ENCODE results near the gene TMEM217. TPM values are rescaled to one million over a fixed set of nuclear protein-coding genes. Genes with fewer than 3 reads are reported as not detected.
"Not testable (repeated sequence)": the region's sequence is repeated elsewhere in the genome, so short reads cannot be mapped to it uniquely, and the experiment has no call there.

Gene TMEM217
- total RNA-seq = 1 to 10 TPM in 2 of 5 experiments, under 1 TPM in 1, not detected in 2; 0.78 to 2.8 (median 1.6) TPM
- under 1 TPM; 0.28 to 0.34 TPM for polyA plus RNA-seq
- not detected for total RNA-seq

DNA sequence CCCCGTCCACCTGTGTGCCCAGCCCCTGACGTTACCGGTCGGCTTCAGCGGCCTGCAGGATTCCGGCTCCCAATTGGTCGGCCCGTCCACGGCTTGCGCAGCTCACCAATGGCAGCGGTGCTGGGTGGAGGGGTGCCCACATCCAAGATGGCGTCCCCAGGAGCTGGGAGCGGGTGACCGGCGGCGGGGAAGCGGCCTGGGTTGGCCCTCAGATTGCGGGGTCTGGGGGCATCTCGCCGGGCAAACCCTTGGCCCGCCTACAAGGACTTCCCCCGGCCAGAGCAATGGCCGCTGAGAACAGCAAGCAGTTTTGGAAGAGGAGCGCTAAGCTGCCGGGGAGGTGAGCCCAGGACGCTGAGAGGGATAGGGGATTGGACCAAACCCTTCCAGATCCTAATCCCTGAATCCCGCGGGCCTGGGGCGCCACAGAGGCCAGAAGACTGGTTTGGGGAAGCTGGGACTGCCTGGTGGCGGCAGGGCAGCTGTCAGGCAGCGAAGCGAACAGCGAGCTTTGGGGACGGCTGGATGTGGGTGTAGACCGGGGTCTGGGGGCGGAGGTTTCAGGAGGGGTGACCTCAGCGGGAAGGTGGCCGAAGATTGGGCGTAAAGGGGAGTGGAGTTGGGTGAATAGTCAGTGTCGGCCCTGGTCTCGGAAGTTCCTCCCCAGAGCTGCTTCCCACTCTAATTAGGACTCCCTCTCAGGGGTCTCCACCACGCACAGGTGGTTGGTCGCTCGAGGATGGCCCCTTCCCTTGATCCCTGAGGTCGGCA, at the start of gene TMEM217, which contains the start of gene TBC1D22B:
TMEM217 (minus strand) TSS at position 511 of the 771 bp plus-strand sequence. CDS start 39,114 bp downstream, outside the sequence.
TBC1D22B (plus strand) TSS at position 139 of the 771 bp plus-strand sequence; CDS start at position 285, 146 bp downstream.
- Histone ChIP-seq H3K4me1 (ENCODE audit: control insufficient read depth in 2 of 2, insufficient read depth in 2 of 2, low read length in 2 of 2) (peaks cover 18 to 21% of the 10 kb centered on the region in 2 donors), H3K27ac (ENCODE audit: low read depth, low read length) (peak within 1 kb of the TSS; percentile 87), H3K27me3 (ENCODE audit: control insufficient read depth in 2 of 2, insufficient read depth in 2 of 2, low read length in 2 of 2) (no peaks in the 10 kb centered on the region), H3K9me3 (ENCODE audit: control insufficient read depth in 2 of 3, low read length in 3 of 3) (no peaks in the 10 kb centered on the region), H3K4me3 (ENCODE audit: low read length) (peak within 1 kb of the TSS; percentile 92), H3K36me3 (ENCODE audit: control insufficient read depth in 2 of 3, insufficient read depth in 3 of 3, low read length in 3 of 3) (peaks cover 0 to 4% (median 0%) of the 10 kb centered on the region in 3 experiments)
- Mint-ChIP-seq H3K9me3 (peaks cover 0 to 2% (median 0%) of the 10 kb centered on the region in 11 donors), H3K4me1 (peaks cover 30 to 58% (median 45%) of the 10 kb centered on the region in 7 donors), H3K4me3 (peak within 1 kb of the TSS; percentile 80 to 99 (median 90)), H3K27me3 (no peaks in the 10 kb centered on the region), H3K36me3 (peaks cover 0 to 11% (median 0%) of the 10 kb centered on the region in 5 donors), H3K27ac (peak within 1 kb of the TSS; percentile 71 to 95 (median 88))
- ATAC-seq = peak; percentile 100
- intact Hi-C loops (cut with micrococcal nuclease) = loop anchor here (1.0 to 5.0 kb wide), 8 partner anchors 15 to 373 kb away; partner anchors contain the start of genes C6orf89 (in 1 of the 2), CMTR1 (in 1 of the 2), MTCH1 (in 1 of the 2) and RNF8 (in 1 of the 2)
- DNase-seq = peak; percentile 85 to 94 (median 93)
- POLR2A ChIA-PET = interaction anchor here (0.5 to 1.9 kb wide), 6 partner anchors 10 to 632 kb away, joined by 3 to 8 read pairs (median 4); partner anchors contain the start of gene MTCH1
- CTCF ChIA-PET = no interaction called here

DNA sequence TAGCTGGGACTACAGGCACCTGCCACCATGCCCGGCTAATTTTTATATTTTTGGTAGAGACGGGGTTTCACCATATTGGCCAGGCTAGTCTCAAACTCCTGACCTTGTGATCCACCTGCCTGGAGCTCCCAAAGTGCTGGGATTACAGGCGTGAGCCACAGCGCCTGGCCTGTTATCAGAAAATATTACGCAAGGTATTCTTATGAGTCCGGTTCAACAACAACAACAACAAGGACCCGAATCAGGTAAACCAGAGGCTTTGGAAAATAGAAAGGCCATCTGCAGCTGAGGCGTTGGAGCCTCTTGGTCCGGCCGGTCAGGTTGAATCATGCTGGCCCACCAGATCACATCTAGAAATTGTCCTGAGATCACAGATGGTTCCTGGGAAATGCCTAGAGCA, 49.5 kb upstream of the TMEM217 start:
- H3K9me3 ChIP-seq (ENCODE audit: control insufficient read depth in 2 of 3, low read length in 3 of 3); ATAC-seq; POLR2A ChIA-PET; H3K4me3 ChIP-seq (ENCODE audit: low read length); H3K27ac Mint-ChIP-seq; H3K27me3 Mint-ChIP-seq; H3K9me3 Mint-ChIP-seq; H3K4me3 Mint-ChIP-seq; DNase-seq; CTCF ChIA-PET; H3K27ac ChIP-seq (ENCODE audit: low read depth, low read length); intact Hi-C loops (cut with micrococcal nuclease); H3K27me3 ChIP-seq (ENCODE audit: control insufficient read depth in 2 of 2, insufficient read depth in 2 of 2, low read length in 2 of 2); H3K4me1 ChIP-seq (ENCODE audit: control insufficient read depth in 2 of 2, insufficient read depth in 2 of 2, low read length in 2 of 2): not testable (repeated sequence)
- Mint-ChIP-seq H3K36me3 (peaks cover 6 to 35% (median 17%) of the 10 kb centered on the region in 5 donors), H3K4me1 (peaks cover 0 to 42% (median 0%) of the 10 kb centered on the region in 7 donors)
- peaks cover 2 to 42% (median 8%) of the 10 kb centered on the region in 3 experiments for H3K36me3 ChIP-seq (ENCODE audit: control insufficient read depth in 2 of 3, insufficient read depth in 3 of 3, low read length in 3 of 3)

DNA sequence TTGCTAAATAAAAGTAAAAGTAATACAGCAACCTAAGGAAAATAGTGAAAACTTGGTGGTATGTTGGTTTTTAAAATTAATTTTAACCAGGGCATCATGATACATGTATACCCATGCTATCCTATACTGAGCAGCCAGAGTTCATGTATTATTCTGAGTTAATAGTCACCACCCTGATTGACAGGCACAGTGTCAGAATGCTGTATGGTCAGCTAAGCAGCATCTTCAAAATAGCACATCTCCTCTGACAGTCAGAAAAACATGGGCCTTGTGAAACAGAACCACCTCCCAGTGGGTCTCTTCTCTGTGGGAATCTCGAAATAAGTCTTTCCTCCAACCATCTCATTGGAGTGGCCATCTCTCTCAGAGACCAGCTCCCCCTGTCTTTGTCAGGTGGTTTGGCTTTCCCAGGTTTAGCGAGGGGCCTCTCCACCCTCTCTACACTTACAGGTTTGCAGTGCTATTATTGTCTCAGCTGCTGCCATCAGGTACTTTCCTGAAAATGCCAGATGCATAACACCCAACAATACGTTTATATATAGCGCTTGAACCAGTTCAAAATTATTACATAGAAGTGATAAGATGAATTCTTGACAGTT, 48.8 kb upstream of the TMEM217 start:
- Mint-ChIP-seq H3K9me3 (no peaks in the 10 kb centered on the region), H3K4me1 (peaks cover 0 to 43% (median 0%) of the 10 kb centered on the region in 7 donors), H3K27me3 (no peaks in the 10 kb centered on the region), H3K4me3 (no peak overlapping the region), H3K27ac (no peak overlapping the region), H3K36me3 (peaks cover 6 to 39% (median 17%) of the 10 kb centered on the region in 5 donors)
- H3K9me3 ChIP-seq (ENCODE audit: control insufficient read depth in 2 of 3, low read length in 3 of 3) = no peaks in the 10 kb centered on the region
- no peaks in the 10 kb centered on the region for H3K4me1 ChIP-seq (ENCODE audit: control insufficient read depth in 2 of 2, insufficient read depth in 2 of 2, low read length in 2 of 2)
- no peak overlapping the region for H3K4me3 ChIP-seq (ENCODE audit: low read length)
- no peaks in the 10 kb centered on the region for H3K27me3 ChIP-seq (ENCODE audit: control insufficient read depth in 2 of 2, insufficient read depth in 2 of 2, low read length in 2 of 2)
- H3K36me3 ChIP-seq (ENCODE audit: control insufficient read depth in 2 of 3, insufficient read depth in 3 of 3, low read length in 3 of 3) = peaks cover 3 to 47% (median 11%) of the 10 kb centered on the region in 3 experiments
- ChIA-PET POLR2A (no interaction called here), CTCF (no interaction called here)
- DNase-seq = no peak
- ATAC-seq = no peak
- H3K27ac ChIP-seq (ENCODE audit: low read depth, low read length) = no peak overlapping the region
- intact Hi-C loops (cut with micrococcal nuclease) = no loop called here

DNA sequence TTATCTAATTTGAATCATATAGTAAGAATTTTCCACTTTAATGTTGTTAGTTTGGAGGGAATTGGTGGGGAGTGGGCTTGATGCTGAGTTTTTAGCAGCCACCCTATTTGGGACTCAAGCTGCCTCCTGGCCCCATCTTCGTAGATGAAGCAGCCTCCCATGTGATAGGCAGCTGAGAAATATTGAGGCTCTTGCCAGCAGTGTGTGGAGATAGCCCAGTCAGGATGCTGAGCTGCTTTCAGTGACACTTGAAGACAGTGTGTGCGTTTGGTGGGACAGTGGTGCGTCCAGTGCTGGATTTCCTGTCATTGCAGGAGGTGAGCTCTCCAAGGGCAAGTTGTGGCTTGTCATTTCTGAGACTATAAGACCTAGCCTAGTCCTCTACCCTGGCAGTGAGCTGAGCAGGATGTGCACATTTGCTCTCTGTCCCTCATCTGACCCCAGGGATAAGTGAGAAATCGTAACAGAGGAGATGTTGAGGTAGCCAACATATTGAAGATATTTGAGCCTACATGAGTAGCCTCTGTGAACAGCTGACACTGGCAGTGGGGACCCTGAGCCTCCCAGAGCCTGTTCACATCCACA, 48.0 kb upstream of the TMEM217 start:
- Mint-ChIP-seq H3K4me1 (peaks cover 0 to 39% (median 0%) of the 10 kb centered on the region in 7 donors), H3K9me3 (no peaks in the 10 kb centered on the region), H3K4me3 (no peak overlapping the region), H3K27me3 (no peaks in the 10 kb centered on the region), H3K27ac (peak overlapping the region in 1 of 9 donors; percentile 25), H3K36me3 (peaks cover 6 to 46% (median 17%) of the 10 kb centered on the region in 5 donors)
- Histone ChIP-seq H3K27ac (ENCODE audit: low read depth, low read length) (no peak overlapping the region), H3K36me3 (ENCODE audit: control insufficient read depth in 2 of 3, insufficient read depth in 3 of 3, low read length in 3 of 3) (peaks cover 3 to 47% (median 11%) of the 10 kb centered on the region in 3 experiments), H3K27me3 (ENCODE audit: control insufficient read depth in 2 of 2, insufficient read depth in 2 of 2, low read length in 2 of 2) (no peaks in the 10 kb centered on the region), H3K9me3 (ENCODE audit: control insufficient read depth in 2 of 3, low read length in 3 of 3) (no peaks in the 10 kb centered on the region), H3K4me1 (ENCODE audit: control insufficient read depth in 2 of 2, insufficient read depth in 2 of 2, low read length in 2 of 2) (no peaks in the 10 kb centered on the region), H3K4me3 (ENCODE audit: low read length) (no peak overlapping the region)
- DNase-seq (no peak), ATAC-seq (no peak)
- intact Hi-C loops (cut with micrococcal nuclease) = no loop called here
- ChIA-PET CTCF (no interaction called here), POLR2A (no interaction called here)

DNA sequence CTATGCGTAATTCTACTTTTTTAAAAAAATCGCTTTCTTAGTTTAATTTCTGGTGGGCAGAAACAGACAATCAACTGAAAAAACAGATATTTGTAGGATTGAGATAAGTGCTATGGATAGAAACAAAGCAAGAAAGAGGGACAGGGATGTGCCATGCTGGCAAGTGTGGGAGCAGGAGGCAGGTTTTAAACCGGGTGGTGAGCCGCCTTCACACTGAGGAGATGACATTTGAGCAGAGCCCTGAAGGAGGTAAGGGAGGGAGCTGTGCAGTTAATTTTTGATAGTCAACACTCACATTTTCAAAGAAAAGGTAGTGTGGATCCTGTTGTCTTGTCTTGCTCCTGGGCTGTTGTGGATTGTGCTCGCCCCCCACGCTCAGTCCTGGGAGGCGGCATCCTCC, 46.8 kb upstream of the TMEM217 start:
- Mint-ChIP-seq H3K4me3 (no peak overlapping the region), H3K36me3 (peaks cover 6 to 54% (median 21%) of the 10 kb centered on the region in 5 donors), H3K27me3 (no peaks in the 10 kb centered on the region), H3K27ac (no peak overlapping the region), H3K9me3 (no peaks in the 10 kb centered on the region), H3K4me1 (peaks cover 0 to 37% (median 0%) of the 10 kb centered on the region in 7 donors)
- ChIA-PET CTCF (no interaction called here), POLR2A (no interaction called here)
- intact Hi-C loops (cut with micrococcal nuclease) = no loop called here
- DNase-seq (no peak), ATAC-seq (no peak)
- Histone ChIP-seq H3K4me1 (ENCODE audit: control insufficient read depth in 2 of 2, insufficient read depth in 2 of 2, low read length in 2 of 2) (no peaks in the 10 kb centered on the region), H3K4me3 (ENCODE audit: low read length) (no peak overlapping the region), H3K27me3 (ENCODE audit: control insufficient read depth in 2 of 2, insufficient read depth in 2 of 2, low read length in 2 of 2) (no peaks in the 10 kb centered on the region), H3K27ac (ENCODE audit: low read depth, low read length) (no peak overlapping the region), H3K36me3 (ENCODE audit: control insufficient read depth in 2 of 3, insufficient read depth in 3 of 3, low read length in 3 of 3) (peaks cover 3 to 47% (median 11%) of the 10 kb centered on the region in 3 experiments), H3K9me3 (ENCODE audit: control insufficient read depth in 2 of 3, low read length in 3 of 3) (no peaks in the 10 kb centered on the region)

DNA sequence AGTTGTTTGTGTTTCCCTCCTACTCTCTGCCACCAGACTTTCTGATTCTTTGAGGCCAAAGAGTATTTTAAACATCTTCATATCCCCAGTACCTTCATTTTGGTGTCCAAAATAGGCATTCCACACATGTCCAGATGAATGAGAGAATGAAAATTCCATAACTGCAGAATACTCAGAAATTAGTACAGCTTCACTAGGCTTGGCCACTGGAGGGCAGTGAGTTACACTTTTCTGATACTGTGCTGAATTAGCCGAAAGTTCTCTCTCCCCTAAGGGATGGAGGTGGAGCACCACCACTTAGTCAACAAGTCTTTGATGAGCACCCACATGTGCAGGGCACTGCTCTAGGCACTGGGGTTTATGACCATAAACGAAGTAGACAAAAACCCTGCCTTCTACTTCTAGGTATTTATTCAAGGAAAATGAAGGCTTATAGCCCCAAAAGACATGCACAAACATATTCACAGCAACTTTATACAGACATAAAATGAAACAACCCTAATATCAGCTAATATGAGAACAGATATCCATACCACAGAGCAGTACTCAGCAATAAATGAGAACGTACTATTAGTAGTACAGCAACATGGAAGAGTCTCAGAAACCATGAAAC, 46.1 kb upstream of the TMEM217 start:
- H3K36me3 Mint-ChIP-seq = peaks cover 6 to 61% (median 18%) of the 10 kb centered on the region in 5 donors
- CTCF ChIA-PET = interaction anchor here (0.6 kb wide), 1 partner anchor 42 kb away, joined by 3 read pairs; no protein-coding TSS in a partner anchor
- ATAC-seq = peak; percentile 44

More for the DNA sequence above, 46.1 kb upstream of the TMEM217 start:
- no peak overlapping the region for H3K27ac ChIP-seq (ENCODE audit: low read depth, low read length)
- H3K4me1 ChIP-seq (ENCODE audit: control insufficient read depth in 2 of 2, insufficient read depth in 2 of 2, low read length in 2 of 2) = no peaks in the 10 kb centered on the region
- no peaks in the 10 kb centered on the region for H3K9me3 Mint-ChIP-seq
- intact Hi-C loops (cut with micrococcal nuclease) = no loop called here
- POLR2A ChIA-PET = no interaction called here
- H3K27me3 Mint-ChIP-seq = no peaks in the 10 kb centered on the region
- H3K36me3 ChIP-seq (ENCODE audit: control insufficient read depth in 2 of 3, insufficient read depth in 3 of 3, low read length in 3 of 3) = peaks cover 3 to 42% (median 11%) of the 10 kb centered on the region in 3 experiments
- H3K4me3 Mint-ChIP-seq = no peak overlapping the region
- peak overlapping the region in 1 of 9 donors; percentile 12 for H3K27ac Mint-ChIP-seq
- DNase-seq = no peak
- H3K4me1 Mint-ChIP-seq = peaks cover 0 to 33% (median 0%) of the 10 kb centered on the region in 7 donors
- no peaks in the 10 kb centered on the region for H3K9me3 ChIP-seq (ENCODE audit: control insufficient read depth in 2 of 3, low read length in 3 of 3)
- H3K4me3 ChIP-seq (ENCODE audit: low read length) = no peak overlapping the region
- no peaks in the 10 kb centered on the region for H3K27me3 ChIP-seq (ENCODE audit: control insufficient read depth in 2 of 2, insufficient read depth in 2 of 2, low read length in 2 of 2)
